Fibroblast of lung (primary cell): ENCODE results near the gene OXA1L.

Experiments used
- EZH2 ChIP-seq: IDR thresholded peaks from 2 replicates; pipeline ENCODE4 v1.5.1; 2012; ENCODE audit warnings: low read length, control low read depth, mild to moderate bottlenecking; ENCODE audit errors: missing control alignments
- TF ChIP-seq, protein P1 (sequence below), 2 donors: IDR thresholded peaks in 1 of 2; conservative IDR thresholded peaks in 1 of 2; 1 replicate in 1 of 2; 2 replicates in 1 of 2; pipeline ENCODE4 v1.5.1; 2011 to 2012; ENCODE audit warnings: low read length in 2 of 2, control low read depth in 1 of 2, inconsistent platforms in 1 of 2, low read depth in 1 of 2, mild to moderate bottlenecking in 1 of 2

DNA sequence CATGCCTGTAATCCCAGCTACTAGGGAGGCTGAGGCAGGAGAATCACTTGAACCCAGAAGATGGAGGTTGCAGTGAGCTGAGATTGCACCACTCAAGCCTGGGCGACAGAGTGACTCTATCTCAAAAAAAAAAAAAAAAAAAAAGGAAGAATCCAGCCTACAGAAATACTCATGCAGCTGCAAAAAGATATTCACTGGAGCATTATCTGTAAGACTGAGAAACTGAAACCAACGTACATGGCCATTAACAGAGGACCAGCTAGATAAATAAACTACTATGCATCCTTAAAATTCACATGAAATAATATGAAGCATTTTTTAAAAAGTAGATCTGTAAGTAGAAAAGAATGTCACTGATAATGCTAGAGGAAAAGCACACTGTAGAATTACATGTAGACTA lies 45.2 kb downstream of the OXA1L start:
- TF ChIP-seq, protein P1, sequence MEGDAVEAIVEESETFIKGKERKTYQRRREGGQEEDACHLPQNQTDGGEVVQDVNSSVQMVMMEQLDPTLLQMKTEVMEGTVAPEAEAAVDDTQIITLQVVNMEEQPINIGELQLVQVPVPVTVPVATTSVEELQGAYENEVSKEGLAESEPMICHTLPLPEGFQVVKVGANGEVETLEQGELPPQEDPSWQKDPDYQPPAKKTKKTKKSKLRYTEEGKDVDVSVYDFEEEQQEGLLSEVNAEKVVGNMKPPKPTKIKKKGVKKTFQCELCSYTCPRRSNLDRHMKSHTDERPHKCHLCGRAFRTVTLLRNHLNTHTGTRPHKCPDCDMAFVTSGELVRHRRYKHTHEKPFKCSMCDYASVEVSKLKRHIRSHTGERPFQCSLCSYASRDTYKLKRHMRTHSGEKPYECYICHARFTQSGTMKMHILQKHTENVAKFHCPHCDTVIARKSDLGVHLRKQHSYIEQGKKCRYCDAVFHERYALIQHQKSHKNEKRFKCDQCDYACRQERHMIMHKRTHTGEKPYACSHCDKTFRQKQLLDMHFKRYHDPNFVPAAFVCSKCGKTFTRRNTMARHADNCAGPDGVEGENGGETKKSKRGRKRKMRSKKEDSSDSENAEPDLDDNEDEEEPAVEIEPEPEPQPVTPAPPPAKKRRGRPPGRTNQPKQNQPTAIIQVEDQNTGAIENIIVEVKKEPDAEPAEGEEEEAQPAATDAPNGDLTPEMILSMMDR (conservative IDR thresholded peaks at IDR 0.05 in 1 of 2, IDR thresholded peaks at IDR 0.05 in 1 of 2; ENCODE audit: low read depth in 1 of 2, low read length in 2 of 2), result no peak
- no peak for TF ChIP-seq EZH2
